Measurements from ENCODE around the gene FAM131B.

- no peak for TF ChIP-seq ATF2 (CRISPR knock-in tag; IDR thresholded peaks at IDR 0.05; ENCODE audit: borderline replicate concordance, low read depth)
- TF ChIP-seq MAX (CRISPR knock-in tag; IDR thresholded peaks at IDR 0.05) = no peak
- TF ChIP-seq ZBTB43 (CRISPR knock-in tag; IDR thresholded peaks at IDR 0.05) = no peak
- TF ChIP-seq FOXK1 (CRISPR knock-in tag; IDR thresholded peaks at IDR 0.05) = no peak
- TF ChIP-seq E2F1 (CRISPR knock-in tag; IDR thresholded peaks at IDR 0.05) = no peak
Measured at GRCh38 chr7:143388051-143388450, 25.5 kb upstream of the FAM131B start.
